Measurements from ENCODE around the gene NOL7. TPM values are rescaled to one million over a fixed set of nuclear protein-coding genes. Genes with fewer than 3 reads are reported as not detected.

The NOL7 gene
- total RNA-seq, 1 donor from 2014 or later: 49.1 TPM

GRCh38 chr6:13666194-13667105 is 51.3 kb downstream of the NOL7 start:
- H3K27ac Mint-ChIP-seq (ENCODE audit: unreplicated experiment): no peak overlapping the region
- no peak overlapping the region for H3K4me3 Mint-ChIP-seq (ENCODE audit: unreplicated experiment)
- peaks cover 69% of the 10 kb centered on the region for H3K4me1 Mint-ChIP-seq (ENCODE audit: low read depth)
- no peaks in the 10 kb centered on the region for H3K27me3 Mint-ChIP-seq (ENCODE audit: low read depth)
- H3K9me3 Mint-ChIP-seq (ENCODE audit: low read depth): peaks cover 6% of the 10 kb centered on the region
- no peak for DNase-seq (ENCODE audit: low spot score)
- peaks cover 1% of the 10 kb centered on the region for H3K36me3 Mint-ChIP-seq (ENCODE audit: low read depth)
- TF ChIP-seq, protein P1, sequence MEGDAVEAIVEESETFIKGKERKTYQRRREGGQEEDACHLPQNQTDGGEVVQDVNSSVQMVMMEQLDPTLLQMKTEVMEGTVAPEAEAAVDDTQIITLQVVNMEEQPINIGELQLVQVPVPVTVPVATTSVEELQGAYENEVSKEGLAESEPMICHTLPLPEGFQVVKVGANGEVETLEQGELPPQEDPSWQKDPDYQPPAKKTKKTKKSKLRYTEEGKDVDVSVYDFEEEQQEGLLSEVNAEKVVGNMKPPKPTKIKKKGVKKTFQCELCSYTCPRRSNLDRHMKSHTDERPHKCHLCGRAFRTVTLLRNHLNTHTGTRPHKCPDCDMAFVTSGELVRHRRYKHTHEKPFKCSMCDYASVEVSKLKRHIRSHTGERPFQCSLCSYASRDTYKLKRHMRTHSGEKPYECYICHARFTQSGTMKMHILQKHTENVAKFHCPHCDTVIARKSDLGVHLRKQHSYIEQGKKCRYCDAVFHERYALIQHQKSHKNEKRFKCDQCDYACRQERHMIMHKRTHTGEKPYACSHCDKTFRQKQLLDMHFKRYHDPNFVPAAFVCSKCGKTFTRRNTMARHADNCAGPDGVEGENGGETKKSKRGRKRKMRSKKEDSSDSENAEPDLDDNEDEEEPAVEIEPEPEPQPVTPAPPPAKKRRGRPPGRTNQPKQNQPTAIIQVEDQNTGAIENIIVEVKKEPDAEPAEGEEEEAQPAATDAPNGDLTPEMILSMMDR (IDR thresholded peaks at IDR 0.05): no peak

DNA sequence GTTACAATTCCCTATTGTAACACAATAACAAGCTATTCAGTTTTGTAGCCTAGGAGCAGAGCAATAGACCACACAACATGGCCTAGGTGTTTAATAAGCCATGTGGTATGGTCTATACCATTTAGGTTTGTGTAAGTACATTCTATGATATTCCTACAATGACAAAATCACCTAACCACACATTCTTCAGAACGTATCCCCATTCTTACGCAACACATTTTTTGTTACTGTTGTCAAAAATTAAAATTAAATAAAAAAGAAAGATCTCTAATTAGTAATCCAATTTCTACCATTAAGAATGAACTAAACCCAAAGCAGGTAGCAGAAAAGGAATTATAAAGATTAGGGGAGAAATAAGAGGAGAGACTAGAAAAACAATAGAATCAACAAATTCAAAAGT is 52.5 kb downstream of the NOL7 start:
- TF ChIP-seq, protein P1 (IDR thresholded peaks at IDR 0.05): no peak
- Mint-ChIP-seq H3K27me3 (ENCODE audit: low read depth) (no peaks in the 10 kb centered on the region), H3K9me3 (ENCODE audit: low read depth) (peaks cover 6% of the 10 kb centered on the region), H3K4me1 (ENCODE audit: low read depth) (peaks cover 69% of the 10 kb centered on the region), H3K4me3 (ENCODE audit: unreplicated experiment) (no peak overlapping the region), H3K27ac (ENCODE audit: unreplicated experiment) (peak overlapping the region; percentile 27), H3K36me3 (ENCODE audit: low read depth) (peaks cover 1% of the 10 kb centered on the region)
- no peak for DNase-seq (ENCODE audit: low spot score)

- H3K27ac Mint-ChIP-seq (ENCODE audit: unreplicated experiment): no peak overlapping the region
- H3K9me3 Mint-ChIP-seq (ENCODE audit: low read depth): peaks cover 6% of the 10 kb centered on the region
- TF ChIP-seq, protein P1 (IDR thresholded peaks at IDR 0.05): no peak
- peaks cover 69% of the 10 kb centered on the region for H3K4me1 Mint-ChIP-seq (ENCODE audit: low read depth)
- H3K36me3 Mint-ChIP-seq (ENCODE audit: low read depth): peaks cover 1% of the 10 kb centered on the region
- no peak for DNase-seq (ENCODE audit: low spot score)
- no peaks in the 10 kb centered on the region for H3K27me3 Mint-ChIP-seq (ENCODE audit: low read depth)
- H3K4me3 Mint-ChIP-seq (ENCODE audit: unreplicated experiment): no peak overlapping the region
Measured at GRCh38 chr6:13668291-13668928, 53.3 kb downstream of the NOL7 start.

GRCh38 chr6:13669476-13669875 is 54.3 kb downstream of the NOL7 start:
- TF ChIP-seq, protein P1 (IDR thresholded peaks at IDR 0.05): no peak
- Mint-ChIP-seq H3K27me3 (ENCODE audit: low read depth) (no peaks in the 10 kb centered on the region), H3K4me1 (ENCODE audit: low read depth) (peaks cover 65% of the 10 kb centered on the region), H3K4me3 (ENCODE audit: unreplicated experiment) (no peak overlapping the region), H3K36me3 (ENCODE audit: low read depth) (peaks cover 1% of the 10 kb centered on the region), H3K27ac (ENCODE audit: unreplicated experiment) (no peak overlapping the region), H3K9me3 (ENCODE audit: low read depth) (peaks cover 6% of the 10 kb centered on the region)
- DNase-seq (ENCODE audit: low spot score): no peak

Other genes starting within 250 kb of the NOL7 start
- gene GFOD1, start 127.7 kb upstream of the NOL7 start, total RNA-seq: 2.0 to 3.1 TPM (median 2.1 TPM) in 3 replicates
- gene SIRT5, start 40.7 kb upstream of the NOL7 start, total RNA-seq: 8.0 to 9.6 TPM (median 8.6 TPM) in 3 replicates
- 53.0 to 72.0 TPM (median 71.8 TPM) in 3 replicates for gene RANBP9, start 96.5 kb downstream of the NOL7 start, total RNA-seq
- gene MCUR1, start 199.2 kb downstream of the NOL7 start, total RNA-seq: 18.8 to 31.7 TPM (median 28.7 TPM) in 3 replicates

Measured in chondrocyte (in vitro differentiated cells).